Measurements from ENCODE around the gene IRX4. TPM values are rescaled to one million over a fixed set of nuclear protein-coding genes. Genes with fewer than 3 reads are reported as not detected.

IRX4 gene
- total and polyA plus RNA-seq, 10 donors, result 0.05 TPM; not detected in 9

DNA sequence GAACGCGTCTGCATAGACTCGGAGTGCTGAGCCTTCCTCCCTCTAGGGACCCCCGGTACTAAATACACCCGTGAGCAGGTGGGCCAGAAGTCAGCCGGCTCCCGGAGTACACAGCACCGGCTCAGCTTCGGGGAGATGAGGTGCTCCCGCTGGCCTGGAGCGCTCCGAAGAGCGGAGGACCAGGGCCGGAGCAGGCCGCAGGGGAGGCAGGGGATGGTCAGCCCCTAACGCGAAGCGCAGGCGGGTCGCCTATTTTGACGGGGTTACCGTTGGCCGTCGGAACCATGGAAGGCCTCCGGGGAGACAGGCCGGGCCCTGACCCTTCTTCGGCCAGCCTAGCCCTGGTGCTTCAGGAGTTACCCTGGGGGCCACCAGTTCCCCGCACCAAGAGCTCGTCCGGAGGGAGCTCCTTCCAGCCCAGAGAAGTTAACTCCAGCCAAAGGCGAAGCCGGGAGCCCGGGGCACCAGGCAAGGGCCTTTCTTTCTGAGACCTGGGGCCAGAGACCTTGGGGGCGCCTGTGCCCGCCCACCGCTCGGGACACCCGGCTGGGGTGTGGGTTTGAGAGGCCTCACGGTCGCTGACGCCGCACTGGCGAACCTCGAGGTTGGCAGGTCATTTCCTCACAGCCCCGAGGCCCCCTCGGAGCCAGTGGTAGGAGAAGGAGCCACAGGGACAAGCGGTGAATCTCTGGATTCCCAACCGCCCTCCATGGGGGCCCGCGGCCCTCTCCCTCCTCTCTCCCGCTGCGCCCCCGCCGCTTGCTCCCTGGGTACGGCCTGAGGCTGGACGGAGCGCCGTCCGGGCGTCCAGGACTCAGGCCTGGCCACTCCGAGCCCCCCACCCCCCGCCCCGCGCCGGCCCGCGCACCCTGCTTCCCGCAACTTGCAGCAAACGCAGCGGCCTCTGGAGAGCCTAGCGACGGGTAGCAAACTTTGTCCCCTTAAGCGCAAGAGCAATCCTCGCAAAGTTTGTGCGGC is 3.4 kb upstream of the IRX4 start:
- H3K4me3 ChIP-seq, result no peak overlapping the region
- H3K36me3 ChIP-seq, result no peaks in the 10 kb centered on the region
- H3K9me3 ChIP-seq, result peaks cover 0 to 8% (median 0%) of the 10 kb centered on the region in 8 donors
- peak; percentile 51 for DNase-seq
- 3 to 15% (median 6%) methylated on average over 31 to 75 of the region's 75 CpGs for WGBS, 5 donors
- intact Hi-C loops (cut with DNase I; ENCODE audit: low total_unique reads), result no loop called here
- no peak overlapping the region for H3K27ac ChIP-seq
- peaks cover 0 to 100% (median 89%) of the 10 kb centered on the region in 7 donors for H3K27me3 ChIP-seq (replicated peaks in 1 of 7)
- H3K4me1 ChIP-seq, result peaks cover 16 to 57% (median 36%) of the 10 kb centered on the region in 6 donors
- TF ChIP-seq CTCF (IDR thresholded peaks at IDR 0.05 in 8 of 11, conservative IDR thresholded peaks at IDR 0.05 in 3 of 11) (no peak), POLR2AphosphoS5 (IDR thresholded peaks at IDR 0.05) (no peak), POLR2A (IDR thresholded peaks at IDR 0.05) (no peak)

GRCh38 chr5:1885404-1885755 is 2.7 kb upstream of the IRX4 start:
- Histone ChIP-seq H3K4me3 (no peak overlapping the region), H3K9me3 (peaks cover 0 to 8% (median 0%) of the 10 kb centered on the region in 8 donors), H3K36me3 (no peaks in the 10 kb centered on the region), H3K27ac (no peak overlapping the region), H3K4me1 (peaks cover 16 to 57% (median 36%) of the 10 kb centered on the region in 6 donors), H3K27me3 (replicated peaks in 1 of 7) (peaks cover under 1 to 100% (median 94%) of the 10 kb centered on the region in 7 donors)
- TF ChIP-seq POLR2A (IDR thresholded peaks at IDR 0.05) (no peak), POLR2AphosphoS5 (IDR thresholded peaks at IDR 0.05) (no peak), CTCF (IDR thresholded peaks at IDR 0.05 in 8 of 11, conservative IDR thresholded peaks at IDR 0.05 in 3 of 11) (no peak)
- WGBS, 5 donors, result 3 to 5% (median 4%) methylated on average over 19 of the region's 19 CpGs
- DNase-seq, result peak; percentile 56
- intact Hi-C loops (cut with DNase I; ENCODE audit: low total_unique reads), result no loop called here

DNA sequence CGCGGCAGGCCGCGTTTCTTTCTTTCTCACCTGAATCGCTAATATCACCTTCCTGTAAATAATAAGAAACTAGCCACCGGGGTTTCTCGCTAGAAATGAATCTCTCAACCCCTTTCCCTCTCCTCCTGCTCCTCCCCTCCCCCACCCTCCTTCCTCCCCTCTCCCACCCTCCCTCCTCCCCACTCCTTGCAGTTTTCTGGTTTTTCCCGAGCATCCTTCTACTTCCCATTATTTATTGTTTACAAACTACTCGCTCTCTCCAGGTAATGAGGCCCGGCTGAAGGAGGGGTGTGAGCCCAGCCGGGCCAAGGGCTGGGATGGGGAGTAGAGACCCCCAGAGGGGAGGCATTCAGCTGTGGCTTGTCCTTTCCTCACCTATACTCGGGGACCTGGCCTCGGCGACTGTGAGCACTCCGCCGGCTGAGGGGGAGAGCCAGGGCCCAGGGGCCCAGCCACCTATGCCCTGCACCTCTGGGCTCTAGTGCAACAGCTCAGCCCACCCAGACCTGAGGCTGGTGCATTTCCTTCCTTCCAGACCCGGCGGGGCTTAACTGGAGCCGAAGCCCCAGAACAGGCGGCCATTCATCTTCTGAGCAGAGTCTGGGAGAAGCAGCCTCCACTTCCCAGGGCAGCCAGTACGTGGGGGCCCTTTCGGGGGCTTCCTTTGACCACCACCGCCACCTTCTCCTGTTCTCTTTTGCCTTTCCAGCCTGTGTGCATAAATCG is 2.1 kb upstream of the IRX4 start:
- H3K36me3 ChIP-seq, result no peaks in the 10 kb centered on the region
- peaks cover 16 to 57% (median 36%) of the 10 kb centered on the region in 6 donors for H3K4me1 ChIP-seq
- H3K9me3 ChIP-seq, result peaks cover 0 to 8% (median 0%) of the 10 kb centered on the region in 8 donors
- H3K27ac ChIP-seq, result no peak overlapping the region
- no peak for DNase-seq
- H3K4me3 ChIP-seq, result no peak overlapping the region
- H3K27me3 ChIP-seq (replicated peaks in 1 of 7), result peaks cover 4 to 100% (median 95%) of the 10 kb centered on the region in 7 donors
- WGBS, 5 donors, result 3 to 6% (median 5%) methylated on average over 19 to 24 of the region's 24 CpGs
- TF ChIP-seq POLR2A (IDR thresholded peaks at IDR 0.05), result no peak
- no peak for TF ChIP-seq CTCF (IDR thresholded peaks at IDR 0.05 in 8 of 11, conservative IDR thresholded peaks at IDR 0.05 in 3 of 11)
- TF ChIP-seq POLR2AphosphoS5 (IDR thresholded peaks at IDR 0.05), result no peak
- intact Hi-C loops (cut with DNase I; ENCODE audit: low total_unique reads), result no loop called here

All from spleen (tissue), 11 donors.